ENCODE results near the gene DENND10. TPM values are rescaled to one million over a fixed set of nuclear protein-coding genes. Genes with fewer than 3 reads are reported as not detected.

Gene DENND10
- total and polyA plus RNA-seq, 2 experiments from 2014 or later = 75.3 to 94.7 TPM

- WGBS (ENCODE audit: low lambda C conversion rate, missing lambda C conversion rate) = under 1% methylated on average over 38 of the region's 48 CpGs
- Histone ChIP-seq H3K4me1 (ENCODE audit: insufficient read depth) (peaks cover 12% of the 10 kb centered on the region), H3K79me2 (peaks cover 60% of the 10 kb centered on the region), H3K9me2 (replicated peaks; ENCODE audit: insufficient read depth) (no peaks in the 10 kb centered on the region), H4K20me1 (ENCODE audit: insufficient read depth, poor library complexity, severe bottlenecking) (peaks cover 51% of the 10 kb centered on the region), H3K27me3 (no peaks in the 10 kb centered on the region), H3K27ac (peak overlapping the region; percentile 99), H2AFZ (peak overlapping the region; percentile 63), H3K4me2 (peak overlapping the region; percentile 87), H3K4me3 (peak overlapping the region; percentile 96), H3K36me3 (replicated peaks; ENCODE audit: insufficient read depth, low read depth) (no peaks in the 10 kb centered on the region), H3K9me3 (ENCODE audit: low read depth) (no peaks in the 10 kb centered on the region)
- DNase-seq (ENCODE audit: low spot score) = peak; percentile 91
- TF ChIP-seq, protein P1, sequence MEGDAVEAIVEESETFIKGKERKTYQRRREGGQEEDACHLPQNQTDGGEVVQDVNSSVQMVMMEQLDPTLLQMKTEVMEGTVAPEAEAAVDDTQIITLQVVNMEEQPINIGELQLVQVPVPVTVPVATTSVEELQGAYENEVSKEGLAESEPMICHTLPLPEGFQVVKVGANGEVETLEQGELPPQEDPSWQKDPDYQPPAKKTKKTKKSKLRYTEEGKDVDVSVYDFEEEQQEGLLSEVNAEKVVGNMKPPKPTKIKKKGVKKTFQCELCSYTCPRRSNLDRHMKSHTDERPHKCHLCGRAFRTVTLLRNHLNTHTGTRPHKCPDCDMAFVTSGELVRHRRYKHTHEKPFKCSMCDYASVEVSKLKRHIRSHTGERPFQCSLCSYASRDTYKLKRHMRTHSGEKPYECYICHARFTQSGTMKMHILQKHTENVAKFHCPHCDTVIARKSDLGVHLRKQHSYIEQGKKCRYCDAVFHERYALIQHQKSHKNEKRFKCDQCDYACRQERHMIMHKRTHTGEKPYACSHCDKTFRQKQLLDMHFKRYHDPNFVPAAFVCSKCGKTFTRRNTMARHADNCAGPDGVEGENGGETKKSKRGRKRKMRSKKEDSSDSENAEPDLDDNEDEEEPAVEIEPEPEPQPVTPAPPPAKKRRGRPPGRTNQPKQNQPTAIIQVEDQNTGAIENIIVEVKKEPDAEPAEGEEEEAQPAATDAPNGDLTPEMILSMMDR (IDR thresholded peaks at IDR 0.05; ENCODE audit: poor library complexity) = no peak
- no peak for TF ChIP-seq EZH2phosphoT487 (IDR thresholded peaks at IDR 0.05; ENCODE audit: low read depth, severe bottlenecking, unreplicated experiment)
- TF ChIP-seq EZH2 (IDR thresholded peaks at IDR 0.05; ENCODE audit: borderline replicate concordance) = no peak
Measured at GRCh38 chr10:119079599-119080520, 24.1 kb upstream of the DENND10 start.

DNA sequence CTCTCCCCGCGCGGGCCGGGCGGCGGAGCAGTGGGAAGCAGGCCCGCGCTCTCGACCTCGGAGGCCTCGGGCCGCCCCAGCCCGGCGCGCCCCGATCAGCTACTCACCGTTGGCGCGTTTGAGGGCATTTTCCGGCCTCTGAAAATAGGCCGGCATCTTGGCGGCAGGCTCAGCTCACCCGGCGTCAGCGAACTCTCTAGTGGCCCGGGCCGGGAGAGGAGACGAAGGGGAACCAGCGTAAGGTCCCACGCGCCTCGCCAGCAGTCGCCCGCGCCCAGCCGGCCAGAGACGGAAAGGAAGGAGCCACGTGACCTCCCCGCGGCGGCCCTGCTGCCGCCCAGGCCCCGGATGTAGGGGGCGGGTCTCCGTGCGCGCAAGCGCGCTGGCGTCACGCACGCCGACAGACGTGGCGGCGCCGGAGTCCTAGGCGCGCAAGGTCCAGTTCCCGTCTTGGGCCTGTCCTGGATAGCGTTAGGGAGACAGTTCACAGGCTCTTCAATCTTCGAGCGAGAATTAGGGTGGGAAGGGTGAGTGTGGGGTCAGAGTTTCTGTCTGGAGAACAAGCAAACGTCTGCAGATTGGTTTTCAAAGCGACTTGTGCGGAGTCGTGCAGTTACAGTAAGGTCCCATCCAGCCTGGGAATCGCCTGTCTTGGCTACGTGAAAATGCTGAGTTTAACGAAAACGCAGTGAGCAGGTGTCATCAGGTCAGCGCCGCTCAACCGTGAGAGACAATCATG is 23.2 kb upstream of the DENND10 start, which contains the start of gene EIF3A:
EIF3A (minus strand) TSS at position 297 of the 739 bp plus-strand sequence; CDS start at position 156, 141 bp downstream.
- H3K27ac ChIP-seq = peak within 1 kb of the TSS; percentile 99
- no peaks in the 10 kb centered on the region for H3K27me3 ChIP-seq
- no peaks in the 10 kb centered on the region for H3K9me2 ChIP-seq (replicated peaks; ENCODE audit: insufficient read depth)
- no peak for TF ChIP-seq EZH2phosphoT487 (IDR thresholded peaks at IDR 0.05; ENCODE audit: low read depth, severe bottlenecking, unreplicated experiment)
- TF ChIP-seq EZH2 (IDR thresholded peaks at IDR 0.05; ENCODE audit: borderline replicate concordance) = no peak
- TF ChIP-seq, protein P1 (IDR thresholded peaks at IDR 0.05; ENCODE audit: poor library complexity) = no peak
- peak within 1 kb of the TSS; percentile 72 for H2AFZ ChIP-seq
- peaks cover 52% of the 10 kb centered on the region for H3K79me2 ChIP-seq
- H3K36me3 ChIP-seq (replicated peaks; ENCODE audit: insufficient read depth, low read depth) = no peaks in the 10 kb centered on the region
- DNase-seq (ENCODE audit: low spot score) = peak; percentile 97
- peak within 1 kb of the TSS; percentile 96 for H3K4me3 ChIP-seq
- peak within 1 kb of the TSS; percentile 87 for H3K4me2 ChIP-seq
- peaks cover 42% of the 10 kb centered on the region for H4K20me1 ChIP-seq (ENCODE audit: insufficient read depth, poor library complexity, severe bottlenecking)
- no peaks in the 10 kb centered on the region for H3K9me3 ChIP-seq (ENCODE audit: low read depth)
- under 1% methylated on average over 72 of the region's 74 CpGs for WGBS (ENCODE audit: low lambda C conversion rate, missing lambda C conversion rate)
- peaks cover 12% of the 10 kb centered on the region for H3K4me1 ChIP-seq (ENCODE audit: insufficient read depth)

DNA sequence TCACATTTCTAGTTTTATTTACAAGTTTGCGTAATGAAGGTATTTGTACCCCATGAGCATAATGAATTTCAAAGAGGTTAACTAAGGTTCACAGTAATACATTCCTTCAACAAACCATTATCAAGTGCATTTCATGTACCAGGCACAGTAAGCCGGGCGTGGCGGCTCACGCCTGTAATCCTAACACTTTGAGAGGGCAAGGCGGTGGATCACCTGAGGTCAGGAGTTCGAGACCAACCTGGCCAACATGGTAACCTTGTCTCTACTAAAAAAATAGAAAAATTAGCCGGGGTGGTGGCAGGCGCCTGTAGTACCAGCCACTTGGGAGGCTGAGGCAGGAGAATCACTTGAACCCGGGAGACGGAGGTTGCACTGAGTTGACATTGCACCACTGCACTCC is 19.0 kb upstream of the DENND10 start:
- Histone ChIP-seq H3K36me3 (replicated peaks; ENCODE audit: insufficient read depth, low read depth) (no peaks in the 10 kb centered on the region), H3K4me2 (no peak overlapping the region), H3K9me2 (replicated peaks; ENCODE audit: insufficient read depth) (no peaks in the 10 kb centered on the region), H3K4me1 (ENCODE audit: insufficient read depth) (no peaks in the 10 kb centered on the region), H4K20me1 (ENCODE audit: insufficient read depth, poor library complexity, severe bottlenecking) (peaks cover under 1% of the 10 kb centered on the region), H3K4me3 (no peak overlapping the region), H2AFZ (no peak overlapping the region), H3K27me3 (no peaks in the 10 kb centered on the region), H3K9me3 (ENCODE audit: low read depth) (no peaks in the 10 kb centered on the region), H3K27ac (no peak overlapping the region), H3K79me2 (peaks cover 9% of the 10 kb centered on the region)
- TF ChIP-seq, protein P1 (IDR thresholded peaks at IDR 0.05; ENCODE audit: poor library complexity) = no peak
- TF ChIP-seq EZH2 (IDR thresholded peaks at IDR 0.05; ENCODE audit: borderline replicate concordance) (no peak), EZH2phosphoT487 (IDR thresholded peaks at IDR 0.05; ENCODE audit: low read depth, severe bottlenecking, unreplicated experiment) (no peak)
- no peak for DNase-seq (ENCODE audit: low spot score)
- WGBS (ENCODE audit: low lambda C conversion rate, missing lambda C conversion rate) = 89% methylated on average over 10 of the region's 11 CpGs

Data from hepatocyte (in vitro differentiated cells).